Islet precursor cell (in vitro differentiated cells): ENCODE data around the gene MEF2D.

ENCODE experiments used
- DNase-seq: peaks from one replicate; pipeline ENCODE4 v3.0.0-alpha.2; 2018

Gene MEF2D

DNA sequence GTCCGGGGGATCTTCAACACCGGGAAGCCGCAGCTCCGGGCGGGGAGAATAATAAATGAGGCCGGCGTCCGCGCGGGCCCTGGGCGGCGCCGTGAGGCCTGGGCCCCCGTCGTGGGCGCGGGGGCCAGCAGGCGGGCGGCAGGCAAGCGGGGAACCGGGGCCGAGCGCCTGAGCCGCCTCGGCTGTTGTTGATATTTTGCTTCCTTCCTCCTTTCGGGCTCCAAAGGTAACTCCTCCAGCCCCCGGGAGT lies at the start of gene MEF2D:
MEF2D (minus strand) TSS at position 233 of the 250 bp plus-strand sequence. CDS start 17,483 bp downstream, outside the sequence.
- DNase-seq = no peak

DNA sequence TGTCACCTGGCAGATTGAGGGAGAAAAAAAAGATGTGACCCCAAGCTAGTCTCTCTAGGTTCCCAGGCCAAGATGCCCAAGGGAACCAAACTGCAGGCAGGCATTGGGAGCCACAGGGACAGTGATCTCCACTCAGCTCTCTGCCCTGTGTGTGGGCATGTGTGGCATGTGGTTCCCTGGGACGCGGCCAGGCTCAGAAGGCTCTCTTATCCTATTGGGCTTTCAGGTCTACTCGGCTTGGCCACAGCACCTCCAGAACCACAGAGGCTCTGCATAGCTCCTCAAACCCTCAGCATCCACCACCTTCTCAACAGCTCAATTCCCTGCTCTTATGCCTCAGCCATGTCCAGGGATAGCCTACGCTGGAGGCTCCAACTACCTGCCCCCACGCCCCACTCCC lies 49.8 kb upstream of the MEF2D start:
- DNase-seq = no peak

- no peak for DNase-seq
These were observed 49.3 kb upstream of the MEF2D start for GRCh38 chr1:156549831-156550230.

- no peak for DNase-seq
These were observed 48.8 kb upstream of the MEF2D start for GRCh38 chr1:156549390-156549789.

GRCh38 chr1:156547982-156548381 lies 47.4 kb upstream of the MEF2D start:
- DNase-seq = no peak

- no peak for DNase-seq
These were observed 46.9 kb upstream of the MEF2D start for GRCh38 chr1:156547434-156547833.

DNA sequence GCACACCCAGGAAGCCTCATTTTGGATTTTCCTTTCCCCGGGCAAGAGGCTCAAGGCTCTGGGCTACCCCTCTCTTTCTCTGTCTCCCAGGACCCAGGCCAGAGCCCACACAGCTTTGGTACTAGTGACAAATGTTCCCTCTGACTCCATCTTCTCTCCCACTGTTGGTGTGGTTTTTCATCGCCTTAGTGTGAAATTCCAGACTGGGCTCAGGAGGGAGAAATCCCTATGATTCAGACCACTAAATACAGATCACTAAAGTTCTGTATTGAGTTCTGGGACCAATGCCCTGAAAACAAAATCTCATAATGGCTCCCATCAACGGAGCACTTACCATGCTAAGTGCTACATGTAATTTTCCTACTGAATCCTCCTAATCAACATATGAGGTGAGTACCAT lies 45.7 kb upstream of the MEF2D start:
- no peak for DNase-seq

GRCh38 chr1:156544592-156545102 lies 44.1 kb upstream of the MEF2D start:
- no peak for DNase-seq

GRCh38 chr1:156543066-156543465 lies 42.5 kb upstream of the MEF2D start:
- peak; percentile 79 for DNase-seq

DNA sequence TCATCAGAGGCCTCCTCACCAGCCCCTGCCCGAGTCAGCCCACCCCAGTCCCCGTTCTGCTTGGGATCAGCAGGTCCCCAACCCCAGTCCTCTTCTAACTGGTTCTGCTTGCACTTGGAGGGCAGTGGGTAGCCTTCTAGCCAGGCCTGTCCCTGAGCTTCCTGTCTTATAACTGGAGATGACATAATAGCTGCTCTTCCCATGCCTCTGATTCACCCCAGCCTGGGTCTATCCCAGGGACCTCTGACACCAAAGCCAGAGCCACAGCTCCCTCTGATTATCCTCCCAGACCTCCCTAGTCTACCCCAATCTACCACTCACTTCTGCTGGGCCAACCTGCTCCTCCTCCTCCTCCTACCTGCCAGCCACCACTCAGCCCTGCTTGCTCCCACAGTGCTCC lies 40.4 kb upstream of the MEF2D start:
- DNase-seq = no peak

DNA sequence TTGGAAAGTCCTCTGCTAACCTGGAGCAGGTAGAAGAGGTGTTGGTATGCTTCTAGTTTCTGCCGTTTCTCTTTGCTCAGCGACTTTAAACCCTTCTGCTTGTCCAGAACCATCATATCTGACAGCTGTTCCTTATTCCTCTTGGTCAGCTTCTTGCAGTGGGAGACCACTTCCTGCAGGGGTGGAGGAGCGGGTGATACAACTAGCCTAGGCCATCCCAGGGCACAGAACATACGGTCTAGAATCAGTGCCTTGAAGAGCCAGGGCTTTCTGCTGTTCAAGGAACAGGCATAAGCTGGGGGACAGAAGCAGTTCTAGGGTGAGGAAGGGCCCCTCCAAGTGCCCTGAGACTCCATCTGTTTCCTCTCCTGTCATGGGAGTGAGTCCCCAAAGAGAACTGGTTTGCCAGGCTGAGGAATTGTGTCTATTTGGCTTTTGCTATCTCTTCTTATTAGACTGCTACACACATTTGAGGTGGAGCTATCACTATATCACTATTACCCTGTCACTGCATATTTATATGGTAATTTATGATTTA lies 39.3 kb upstream of the MEF2D start:
- DNase-seq = no peak

- DNase-seq = no peak
These were observed 38.3 kb upstream of the MEF2D start for GRCh38 chr1:156538711-156539440.

- no peak for DNase-seq
These were observed 36.5 kb upstream of the MEF2D start for GRCh38 chr1:156537027-156537426.

DNA sequence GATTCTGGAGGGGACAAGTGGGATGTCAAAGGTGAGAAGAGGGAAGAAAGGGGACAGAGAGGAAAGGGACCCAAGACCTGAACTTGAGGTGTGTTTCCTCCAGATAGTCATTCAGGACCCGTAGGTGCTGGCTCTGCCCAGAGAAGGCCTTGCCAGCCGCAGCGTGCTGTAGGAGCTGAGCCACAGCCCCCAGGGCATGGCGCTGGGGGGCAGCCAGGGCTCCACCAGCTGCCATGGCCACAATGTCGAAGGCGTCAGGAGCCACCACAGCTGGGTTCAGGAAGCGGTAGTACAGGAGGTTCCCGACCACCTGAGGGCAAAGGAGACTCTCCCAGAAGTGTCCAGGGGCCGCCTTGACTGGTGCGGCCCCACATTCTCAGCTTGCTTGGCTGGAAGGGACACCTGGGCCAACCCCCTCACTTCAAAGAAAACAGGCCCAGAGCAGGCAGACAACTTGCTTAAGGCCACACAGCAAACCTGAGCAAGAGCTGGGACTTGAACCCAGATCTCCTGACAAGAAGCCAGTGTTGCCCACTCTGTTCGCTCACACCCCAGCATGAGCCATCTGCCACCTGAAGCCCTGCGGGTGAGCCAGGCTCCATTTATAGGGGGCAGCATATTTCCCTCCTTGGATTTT lies 34.0 kb upstream of the MEF2D start:
- no peak for DNase-seq

DNA sequence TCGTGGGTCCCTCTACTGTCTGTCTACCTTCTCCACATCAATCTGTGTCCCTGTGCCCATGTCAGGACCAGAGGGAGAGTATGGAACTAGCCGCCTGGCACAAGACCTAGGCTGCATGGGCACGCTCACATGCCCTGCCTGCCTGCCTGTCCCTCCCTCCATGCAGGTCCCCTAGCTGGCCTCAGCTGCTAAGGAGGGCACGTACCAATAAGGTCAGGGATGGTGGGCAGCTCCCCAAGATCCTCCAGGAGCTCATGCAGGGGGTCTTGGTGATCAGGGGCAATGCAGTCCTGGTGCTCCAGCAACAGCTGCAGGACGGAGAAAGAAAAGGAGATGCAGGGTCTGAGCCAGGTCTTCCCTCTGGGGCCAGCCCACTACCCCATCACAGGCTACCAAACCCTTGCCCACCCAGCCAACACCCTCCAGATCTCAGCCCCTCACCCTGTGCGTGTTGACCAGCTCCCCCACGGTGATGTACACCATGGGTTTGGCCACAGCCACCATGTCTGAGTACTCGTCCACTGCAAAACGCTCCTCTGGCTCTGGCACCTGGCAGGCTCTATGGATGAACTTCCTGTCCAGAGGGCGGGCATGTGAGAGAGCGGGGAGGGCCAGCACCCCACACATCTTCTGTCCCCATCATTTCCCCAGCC lies 33.1 kb upstream of the MEF2D start:
- DNase-seq = no peak

DNA sequence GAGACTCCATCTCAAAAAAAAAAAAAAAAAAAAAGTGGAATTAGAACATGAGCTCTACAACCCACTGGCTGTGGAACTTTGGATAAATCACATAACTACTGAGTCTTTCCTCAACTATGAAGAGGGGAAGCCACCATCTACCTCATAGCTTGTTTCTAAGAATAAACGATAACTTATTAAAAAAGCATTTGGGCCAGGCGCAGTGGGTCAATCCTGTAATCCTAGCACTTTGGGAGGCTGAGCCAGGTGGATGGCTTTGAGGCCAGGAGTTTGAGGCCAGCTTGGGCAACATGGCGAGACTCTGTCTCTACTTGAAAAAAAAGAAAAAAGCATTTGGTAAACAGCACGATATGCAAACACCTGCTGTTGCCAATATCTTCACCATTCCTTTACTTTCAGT lies 31.8 kb upstream of the MEF2D start:
- DNase-seq = no peak

DNA sequence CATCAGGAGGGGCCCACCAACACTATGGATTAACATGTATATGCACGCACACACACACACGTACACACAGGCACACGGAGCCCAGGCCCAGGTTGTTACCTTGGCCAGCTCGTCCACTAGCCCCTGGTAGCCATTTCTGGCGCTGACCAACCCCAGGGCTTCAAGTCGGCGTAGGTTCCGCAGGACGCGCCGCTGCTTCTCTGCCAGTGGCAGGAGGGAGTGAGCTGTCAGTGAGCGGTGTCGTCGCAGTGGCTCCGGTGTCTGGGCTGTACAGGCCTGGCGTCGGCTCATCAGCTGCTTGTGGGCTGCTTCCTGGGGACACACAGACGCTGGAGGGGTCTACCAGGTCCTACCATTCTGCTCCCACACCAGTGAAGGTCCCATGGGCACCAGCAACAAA lies 29.4 kb upstream of the MEF2D start:
- DNase-seq = no peak

DNA sequence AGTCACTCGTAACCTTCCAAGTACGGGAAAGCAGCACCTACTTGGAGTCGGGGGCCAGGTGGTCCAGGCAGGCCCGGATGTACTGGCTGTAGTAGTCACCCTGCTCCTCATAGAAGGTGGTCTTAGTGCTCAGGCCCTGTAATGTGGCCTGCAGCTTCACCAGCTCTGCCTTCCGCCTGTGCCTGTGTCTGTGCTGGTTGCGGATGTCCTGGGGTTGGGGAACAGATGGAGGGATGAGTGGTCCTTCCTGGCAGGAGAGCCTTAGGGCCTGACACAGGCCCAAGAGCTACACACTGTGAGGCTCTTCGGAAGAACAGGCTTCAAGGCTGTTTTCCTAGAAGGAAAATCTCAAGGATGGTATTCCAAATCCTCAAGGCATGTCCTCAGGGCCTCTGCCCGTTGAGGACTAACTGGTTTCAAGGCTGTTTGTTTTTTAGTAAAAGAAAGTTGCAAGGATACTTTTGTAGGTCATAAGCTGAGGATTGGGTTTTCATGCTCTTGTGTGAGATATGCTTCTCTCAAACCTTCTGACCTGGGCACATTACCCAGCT lies 28.4 kb upstream of the MEF2D start:
- DNase-seq = no peak

GRCh38 chr1:156528231-156528630 lies 27.7 kb upstream of the MEF2D start:
- no peak for DNase-seq

DNA sequence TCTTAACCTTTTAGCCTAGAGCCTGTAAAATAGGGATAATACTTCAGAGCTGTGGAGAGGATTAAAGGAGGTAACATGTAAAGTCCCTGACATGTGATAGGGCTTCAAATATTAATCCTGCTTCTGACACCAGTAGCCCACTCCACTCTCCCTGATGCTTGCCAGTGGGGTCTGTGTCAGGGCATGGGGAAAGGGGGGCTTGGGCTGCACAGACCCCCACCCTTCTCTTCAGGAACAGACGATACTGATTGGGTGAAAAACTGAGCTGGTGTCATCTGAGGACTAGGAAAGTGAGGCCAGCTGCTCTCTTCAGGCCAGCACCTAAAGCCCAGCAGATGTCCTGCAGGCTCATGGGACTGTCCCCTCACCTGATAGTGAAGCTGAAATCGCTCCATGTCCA lies 27.0 kb upstream of the MEF2D start:
- DNase-seq = no peak

GRCh38 chr1:156525856-156526489 lies 25.4 kb upstream of the MEF2D start:
- no peak for DNase-seq

DNA sequence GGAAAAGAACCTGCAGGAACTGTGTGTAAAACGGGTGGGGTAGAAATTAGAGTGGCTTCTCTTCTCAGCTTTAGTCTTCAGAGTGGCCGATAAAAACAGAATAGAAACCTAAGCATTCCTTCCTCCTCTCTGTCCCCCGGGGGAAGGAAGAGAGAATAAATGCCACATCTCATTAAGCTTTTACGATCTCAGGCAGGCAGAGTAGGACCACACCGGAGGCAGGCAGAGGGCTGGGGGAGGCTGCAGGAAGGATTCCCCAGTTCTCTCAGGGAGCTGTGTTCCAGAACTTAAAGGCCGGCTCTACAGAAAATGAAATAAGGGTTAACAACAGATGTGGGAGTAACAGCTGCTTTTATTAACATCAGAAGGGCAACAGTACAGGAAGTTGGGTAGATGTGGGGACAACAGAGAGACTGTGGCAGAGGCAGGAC lies 24.5 kb upstream of the MEF2D start:
- DNase-seq = no peak

DNA sequence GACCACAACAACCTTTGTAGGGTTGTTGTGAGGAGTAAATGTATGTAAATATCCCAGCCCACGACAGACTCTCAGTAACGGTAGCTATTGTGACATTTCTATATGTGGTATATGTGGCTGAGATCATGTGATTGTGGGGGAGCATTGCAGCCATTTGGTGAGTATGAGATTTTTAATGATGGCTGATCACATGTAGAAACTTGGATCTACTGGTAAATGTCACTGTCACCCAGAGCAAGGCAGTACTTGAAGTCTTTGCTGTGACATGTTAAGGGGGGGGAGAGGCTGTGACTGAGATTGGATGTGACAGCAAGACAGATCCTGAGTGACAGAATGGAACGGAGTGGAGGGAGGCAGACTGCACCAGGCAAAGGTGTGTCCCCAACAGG lies 23.9 kb upstream of the MEF2D start:
- no peak for DNase-seq
